Panc1 (cell line): ENCODE results near the gene CHRND. TPM values are rescaled to one million over a fixed set of nuclear protein-coding genes. Genes with fewer than 3 reads are reported as not detected.
A peak's percentile ranks its signal among the peaks of the same experiment; 100 is the strongest.

Source experiments
- ATAC-seq: fragments of 200-7000 bp; cut with Tn5 transposase; 2 replicates; pipeline ENCODE4 v1.9.1; 2020; ENCODE audit warnings: mild to moderate bottlenecking, moderate library complexity
- BruUV-seq: library from RNA; stranded (reverse); fragments of 400-500 nt; replicated peaks from 2 replicates; lab custom pipeline; 2021; lab: Mats Ljungman, UMichigan
- CTCF ChIA-PET: fragments of 300-600 bp; sonication (Branson Sonifier 250); formaldehyde crosslinking; loops from one replicate; lab custom pipeline; 2022; ENCODE audit warnings: antibody characterized with exemption; lab: Charles Lee
- POLR2A ChIA-PET: fragments of 300-600 bp; sonication (Branson Sonifier 250); formaldehyde crosslinking; loops from one replicate; lab custom pipeline; 2022; ENCODE audit warnings: antibody characterized with exemption; lab: Charles Lee
- DNase-seq: peaks from one replicate; pipeline ENCODE4 v3.0.0-alpha.2; 2010; ENCODE audit warnings: low read depth, low spot score
- H3K27ac ChIP-seq: 2 replicates; pipeline ENCODE4 v1.5.1; 2011; ENCODE audit warnings: mild to moderate bottlenecking, low read length, inconsistent platforms
- H3K27me3 ChIP-seq: fragments of 200-500 bp; sonication (Bioruptor generic); 2 replicates; pipeline ENCODE4 v1.6.0; 2014; ENCODE audit warnings: low read length, inconsistent platforms; ENCODE audit not compliant: control insufficient read depth, insufficient read depth
- H3K36me3 ChIP-seq: fragments of 200-500 bp; sonication (Bioruptor generic); 2 replicates; pipeline ENCODE4 v1.5.1; 2014; ENCODE audit warnings: inconsistent platforms, mild to moderate bottlenecking, low read length, moderate library complexity; ENCODE audit not compliant: control insufficient read depth, insufficient read depth
- H3K4me1 ChIP-seq: 2 replicates; pipeline ENCODE4 v1.5.1; 2011; ENCODE audit warnings: inconsistent platforms, mild to moderate bottlenecking, low read length, moderate library complexity; ENCODE audit not compliant: control insufficient read depth, insufficient read depth
- H3K4me3 ChIP-seq, 2 experiments: 2 replicates each; pipeline ENCODE4 v1.5.1; 2011 to 2012; ENCODE audit warnings: low read depth in 2 of 2, low read length in 2 of 2, mild to moderate bottlenecking in 2 of 2, inconsistent platforms in 1 of 2, moderate library complexity in 1 of 2
- H3K9me3 ChIP-seq: fragments of 200-500 bp; sonication (Bioruptor generic); 2 replicates; pipeline ENCODE4 v1.5.1; 2014; ENCODE audit warnings: low read depth, mild to moderate bottlenecking, inconsistent platforms, low read length, moderate library complexity; ENCODE audit not compliant: control insufficient read depth, insufficient read depth
- POLR2AphosphoS5 ChIP-seq: IDR thresholded peaks from 2 replicates; pipeline ENCODE4 v1.6.1; 2012; ENCODE audit warnings: mild to moderate bottlenecking, low read depth, low read length, moderate library complexity
- SIN3A ChIP-seq: IDR thresholded peaks from 2 replicates; pipeline ENCODE4 v1.6.1; 2012; ENCODE audit warnings: low read depth, mild to moderate bottlenecking, low read length, moderate library complexity, borderline replicate concordance; ENCODE audit not compliant: insufficient read depth
- TCF7L2 ChIP-seq: IDR thresholded peaks from 2 replicates; pipeline ENCODE4 v1.6.1; 2011; ENCODE audit warnings: mild to moderate bottlenecking, low read depth, low read length, inconsistent platforms
- in situ Hi-C: cut with HindIII; loops from 2 replicates; pipeline ENCODE4 v1.10.0; 2016; ENCODE audit warnings: low sequenced_read_pairs, low pct_unique_long_range_greater_than_20kb
- intact Hi-C: fragments of 100-400 bp; cut with micrococcal nuclease; formaldehyde crosslinking; loops from one replicate; pipeline ENCODE4 v1.10.0; 2022; ENCODE audit not compliant: unreplicated experiment
- total RNA-seq: library from RNA; stranded (reverse); gene quantifications from one replicate; pipeline ENCODE4 v1.2.1, GENCODE V29; 2021; ENCODE audit not compliant: unreplicated experiment
- TF ChIP-seq, protein P1 (sequence below): fragments of 450-650 bp; IDR thresholded peaks from 2 replicates; pipeline ENCODE4 v1.5.1; 2017; ENCODE audit warnings: mild to moderate bottlenecking
- TF ChIP-seq, protein P2 (sequence below), 2 experiments: IDR thresholded peaks; 2 replicates each; pipeline ENCODE4 v1.6.1; 2011 to 2012; ENCODE audit warnings: low read depth in 2 of 2, control low read depth in 1 of 2, low read length in 1 of 2, mild to moderate bottlenecking in 1 of 2, moderate library complexity in 1 of 2; ENCODE audit not compliant: insufficient read depth in 1 of 2

CHRND gene
- total RNA-seq, 1 experiment from 2014 or later: not detected

DNA sequence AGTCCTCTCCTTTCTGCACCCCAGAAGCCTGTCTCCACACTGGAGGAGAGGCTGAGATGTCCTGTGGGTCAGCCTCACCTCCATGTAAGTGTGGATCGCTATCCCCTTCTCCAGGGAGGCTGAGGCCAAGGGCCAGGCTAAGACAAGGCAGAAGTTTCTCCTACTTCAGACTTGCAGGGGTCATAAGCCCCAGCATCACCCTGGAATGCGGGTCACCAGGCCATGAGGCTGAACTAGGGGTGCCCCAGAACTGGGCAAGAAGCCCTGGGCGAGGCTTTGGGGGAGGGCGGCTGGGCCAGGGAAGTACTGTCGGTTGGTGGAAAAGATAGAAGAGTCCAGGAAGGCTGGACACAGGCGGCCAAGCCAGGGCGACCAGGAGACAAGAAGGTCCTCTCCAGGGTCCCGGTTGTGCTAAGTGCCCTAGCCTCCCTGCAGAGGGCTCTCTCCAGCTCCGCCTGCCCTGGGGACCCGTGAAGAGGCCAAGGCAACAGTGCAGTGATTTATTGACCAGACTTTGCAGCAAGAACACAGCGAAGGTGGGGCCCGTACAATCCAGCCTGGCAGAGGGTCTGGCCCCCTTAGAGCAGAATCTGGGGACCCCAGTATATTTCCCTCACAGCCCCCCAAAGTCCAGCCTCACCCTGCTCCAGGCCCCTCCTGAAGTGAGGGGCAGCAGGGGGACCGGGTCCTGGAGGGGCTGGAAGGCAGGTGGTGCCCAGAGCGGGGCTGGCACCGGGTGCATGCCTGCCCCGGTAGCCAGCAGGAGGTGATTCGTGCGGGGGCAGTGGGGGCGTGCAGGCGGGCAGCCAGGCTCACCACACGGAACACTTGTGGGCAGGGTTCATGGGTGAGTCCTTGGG lies 46.4 kb upstream of the CHRND start:
- TF ChIP-seq SIN3A (no peak), POLR2AphosphoS5 (no peak), TCF7L2 (no peak)
- TF ChIP-seq, protein P1, sequence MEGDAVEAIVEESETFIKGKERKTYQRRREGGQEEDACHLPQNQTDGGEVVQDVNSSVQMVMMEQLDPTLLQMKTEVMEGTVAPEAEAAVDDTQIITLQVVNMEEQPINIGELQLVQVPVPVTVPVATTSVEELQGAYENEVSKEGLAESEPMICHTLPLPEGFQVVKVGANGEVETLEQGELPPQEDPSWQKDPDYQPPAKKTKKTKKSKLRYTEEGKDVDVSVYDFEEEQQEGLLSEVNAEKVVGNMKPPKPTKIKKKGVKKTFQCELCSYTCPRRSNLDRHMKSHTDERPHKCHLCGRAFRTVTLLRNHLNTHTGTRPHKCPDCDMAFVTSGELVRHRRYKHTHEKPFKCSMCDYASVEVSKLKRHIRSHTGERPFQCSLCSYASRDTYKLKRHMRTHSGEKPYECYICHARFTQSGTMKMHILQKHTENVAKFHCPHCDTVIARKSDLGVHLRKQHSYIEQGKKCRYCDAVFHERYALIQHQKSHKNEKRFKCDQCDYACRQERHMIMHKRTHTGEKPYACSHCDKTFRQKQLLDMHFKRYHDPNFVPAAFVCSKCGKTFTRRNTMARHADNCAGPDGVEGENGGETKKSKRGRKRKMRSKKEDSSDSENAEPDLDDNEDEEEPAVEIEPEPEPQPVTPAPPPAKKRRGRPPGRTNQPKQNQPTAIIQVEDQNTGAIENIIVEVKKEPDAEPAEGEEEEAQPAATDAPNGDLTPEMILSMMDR: no peak; the same call in 1 of the 2 replicates
- TF ChIP-seq, protein P2, sequence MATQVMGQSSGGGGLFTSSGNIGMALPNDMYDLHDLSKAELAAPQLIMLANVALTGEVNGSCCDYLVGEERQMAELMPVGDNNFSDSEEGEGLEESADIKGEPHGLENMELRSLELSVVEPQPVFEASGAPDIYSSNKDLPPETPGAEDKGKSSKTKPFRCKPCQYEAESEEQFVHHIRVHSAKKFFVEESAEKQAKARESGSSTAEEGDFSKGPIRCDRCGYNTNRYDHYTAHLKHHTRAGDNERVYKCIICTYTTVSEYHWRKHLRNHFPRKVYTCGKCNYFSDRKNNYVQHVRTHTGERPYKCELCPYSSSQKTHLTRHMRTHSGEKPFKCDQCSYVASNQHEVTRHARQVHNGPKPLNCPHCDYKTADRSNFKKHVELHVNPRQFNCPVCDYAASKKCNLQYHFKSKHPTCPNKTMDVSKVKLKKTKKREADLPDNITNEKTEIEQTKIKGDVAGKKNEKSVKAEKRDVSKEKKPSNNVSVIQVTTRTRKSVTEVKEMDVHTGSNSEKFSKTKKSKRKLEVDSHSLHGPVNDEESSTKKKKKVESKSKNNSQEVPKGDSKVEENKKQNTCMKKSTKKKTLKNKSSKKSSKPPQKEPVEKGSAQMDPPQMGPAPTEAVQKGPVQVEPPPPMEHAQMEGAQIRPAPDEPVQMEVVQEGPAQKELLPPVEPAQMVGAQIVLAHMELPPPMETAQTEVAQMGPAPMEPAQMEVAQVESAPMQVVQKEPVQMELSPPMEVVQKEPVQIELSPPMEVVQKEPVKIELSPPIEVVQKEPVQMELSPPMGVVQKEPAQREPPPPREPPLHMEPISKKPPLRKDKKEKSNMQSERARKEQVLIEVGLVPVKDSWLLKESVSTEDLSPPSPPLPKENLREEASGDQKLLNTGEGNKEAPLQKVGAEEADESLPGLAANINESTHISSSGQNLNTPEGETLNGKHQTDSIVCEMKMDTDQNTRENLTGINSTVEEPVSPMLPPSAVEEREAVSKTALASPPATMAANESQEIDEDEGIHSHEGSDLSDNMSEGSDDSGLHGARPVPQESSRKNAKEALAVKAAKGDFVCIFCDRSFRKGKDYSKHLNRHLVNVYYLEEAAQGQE (IDR thresholded peaks at IDR 0.05; ENCODE audit: insufficient read depth in 1 of 2, low read depth in 2 of 2, low read length in 1 of 2): no peak
- no TSS peak for BruUV-seq
- Histone ChIP-seq H3K27ac (no peak overlapping the region), H3K4me1 (no peaks in the 10 kb centered on the region), H3K27me3 (no peaks in the 10 kb centered on the region; the same call in 1 of the 2 replicates), H3K36me3 (no peaks in the 10 kb centered on the region), H3K9me3 (no peaks in the 10 kb centered on the region), H3K4me3 (no peak overlapping the region)
- ChIA-PET POLR2A (no interaction called here), CTCF (interaction anchor here (0.6 kb wide), 2 partner anchors 115 to 774 kb away, joined by 4 to 5 read pairs; no protein-coding TSS in a partner anchor)
- in situ Hi-C loops (no loop called here), intact Hi-C loops (no loop called here)
- ATAC-seq (peak; percentile 59), DNase-seq (no peak)

DNA sequence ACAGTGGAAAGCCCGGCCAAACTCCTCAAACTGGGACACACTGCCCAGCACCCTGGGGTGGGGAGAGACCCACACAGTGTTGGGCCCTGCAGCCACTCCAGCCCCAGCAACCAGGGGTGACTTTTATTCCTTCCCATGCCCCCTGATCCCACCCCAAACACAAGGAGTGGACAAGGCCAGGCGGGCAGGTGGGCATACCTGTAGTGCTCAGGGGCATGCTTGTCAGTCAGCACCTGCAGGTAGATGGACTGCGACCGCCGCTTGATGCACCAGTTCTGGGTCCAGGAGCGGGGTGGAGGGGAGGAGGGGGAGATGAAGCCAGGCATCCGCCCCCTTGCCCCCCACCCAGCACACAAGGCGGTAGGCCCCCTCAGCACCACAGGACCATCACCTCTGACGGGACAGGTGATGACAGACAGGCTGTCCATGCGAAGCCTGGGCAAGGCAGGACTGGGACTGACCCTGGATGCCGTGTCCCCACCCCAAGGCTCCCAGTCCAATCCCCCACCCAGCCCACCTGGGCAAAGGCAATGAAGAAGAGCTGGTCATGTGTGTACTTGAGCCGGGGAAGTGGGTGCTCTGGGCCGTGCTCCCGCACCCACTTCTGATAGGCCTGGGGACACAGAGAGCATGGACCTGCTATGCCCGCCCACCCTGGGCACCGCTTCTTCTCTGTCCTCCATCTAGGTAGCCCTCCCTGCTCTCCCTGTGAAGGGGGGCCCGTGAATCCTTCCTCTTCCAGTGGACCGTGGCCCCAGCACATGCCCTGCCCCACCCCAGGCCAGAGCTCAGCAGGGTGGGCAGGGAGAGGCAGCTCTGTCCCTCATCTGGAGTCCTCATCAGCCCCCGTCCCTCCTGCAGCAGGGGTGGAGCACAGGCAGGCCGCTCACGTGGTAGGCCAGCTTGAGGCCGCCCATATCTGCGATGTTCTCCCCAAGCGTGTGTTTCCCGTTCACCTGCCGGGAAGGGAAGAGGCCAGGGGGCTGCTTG lies 45.5 kb upstream of the CHRND start:
- Histone ChIP-seq H3K4me1 (no peaks in the 10 kb centered on the region), H3K27ac (no peak overlapping the region), H3K36me3 (no peaks in the 10 kb centered on the region), H3K27me3 (no peaks in the 10 kb centered on the region), H3K9me3 (no peaks in the 10 kb centered on the region), H3K4me3 (no peak overlapping the region)
- TF ChIP-seq, protein P1: no peak
- no peak for TF ChIP-seq POLR2AphosphoS5
- TF ChIP-seq, protein P2 (IDR thresholded peaks at IDR 0.05; ENCODE audit: insufficient read depth in 1 of 2, low read depth in 2 of 2, low read length in 1 of 2): no peak
- TF ChIP-seq TCF7L2: no peak
- no peak for TF ChIP-seq SIN3A
- no peak for DNase-seq
- POLR2A ChIA-PET: no interaction called here
- no peak for ATAC-seq
- intact Hi-C loops: no loop called here
- BruUV-seq: no TSS peak
- CTCF ChIA-PET: interaction anchor here (0.8 kb wide), 1 partner anchor 42 kb away, joined by 3 read pairs; no protein-coding TSS in a partner anchor
- in situ Hi-C loops: no loop called here
